ENCODE results near the gene NBPF26.
"Not testable (repeated sequence)": the region's sequence is repeated elsewhere in the genome, so short reads cannot be mapped to it uniquely, and the experiment has no call there.

- TF ChIP-seq POLR2A, CTCF (IDR thresholded peaks at IDR 0.05): not testable (repeated sequence)
Measured at GRCh38 chr1:120687250-120687649, 36.5 kb upstream of the NBPF26 start.

All from esophagus squamous epithelium (tissue), 4 donors.